ENCODE measurements around the gene DOHH. TPM values are rescaled to one million over a fixed set of nuclear protein-coding genes. Genes with fewer than 3 reads are reported as not detected.

Gene DOHH
- total RNA-seq, 3 donors from 2014 or later, result 11.6 to 13.4 (median 12.2) TPM

GRCh38 chr19:3522421-3523360 lies 22.2 kb upstream of the DOHH start:
- no peak overlapping the region for H3K4me3 ChIP-seq
- no peaks in the 10 kb centered on the region for H3K9me3 ChIP-seq
- intact Hi-C loops (cut with DNase I; ENCODE audit: low total_unique reads), result no loop called here
- no peak for DNase-seq (ENCODE audit: low spot score in 2 of 2)
- TF ChIP-seq, protein P1, sequence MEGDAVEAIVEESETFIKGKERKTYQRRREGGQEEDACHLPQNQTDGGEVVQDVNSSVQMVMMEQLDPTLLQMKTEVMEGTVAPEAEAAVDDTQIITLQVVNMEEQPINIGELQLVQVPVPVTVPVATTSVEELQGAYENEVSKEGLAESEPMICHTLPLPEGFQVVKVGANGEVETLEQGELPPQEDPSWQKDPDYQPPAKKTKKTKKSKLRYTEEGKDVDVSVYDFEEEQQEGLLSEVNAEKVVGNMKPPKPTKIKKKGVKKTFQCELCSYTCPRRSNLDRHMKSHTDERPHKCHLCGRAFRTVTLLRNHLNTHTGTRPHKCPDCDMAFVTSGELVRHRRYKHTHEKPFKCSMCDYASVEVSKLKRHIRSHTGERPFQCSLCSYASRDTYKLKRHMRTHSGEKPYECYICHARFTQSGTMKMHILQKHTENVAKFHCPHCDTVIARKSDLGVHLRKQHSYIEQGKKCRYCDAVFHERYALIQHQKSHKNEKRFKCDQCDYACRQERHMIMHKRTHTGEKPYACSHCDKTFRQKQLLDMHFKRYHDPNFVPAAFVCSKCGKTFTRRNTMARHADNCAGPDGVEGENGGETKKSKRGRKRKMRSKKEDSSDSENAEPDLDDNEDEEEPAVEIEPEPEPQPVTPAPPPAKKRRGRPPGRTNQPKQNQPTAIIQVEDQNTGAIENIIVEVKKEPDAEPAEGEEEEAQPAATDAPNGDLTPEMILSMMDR (IDR thresholded peaks at IDR 0.05), result no peak
- TF ChIP-seq POLR2AphosphoS5 (IDR thresholded peaks at IDR 0.05) (no peak), POLR2A (IDR thresholded peaks at IDR 0.05) (no peak)
- peaks cover 4% of the 10 kb centered on the region for H3K36me3 ChIP-seq
- no peaks in the 10 kb centered on the region for H3K4me1 ChIP-seq
- H3K27ac ChIP-seq, result no peak overlapping the region
- H3K27me3 ChIP-seq, result no peaks in the 10 kb centered on the region

DNA sequence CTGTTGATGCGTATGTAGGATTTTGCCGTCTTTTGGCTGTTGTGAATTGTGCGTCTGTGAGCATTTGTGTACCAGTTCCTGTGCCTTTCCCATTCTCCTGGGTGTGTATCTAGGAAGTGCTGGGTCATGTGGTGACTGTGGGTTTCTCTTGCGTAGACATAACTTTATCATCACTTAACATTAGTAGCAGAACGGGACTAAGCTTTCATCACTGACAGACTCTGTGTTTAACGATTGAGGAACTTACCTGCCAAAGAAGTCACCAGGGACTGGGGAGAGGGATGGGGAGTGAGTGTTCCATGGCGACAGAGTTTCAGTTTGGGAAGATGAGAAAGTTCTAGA lies 20.6 kb upstream of the DOHH start:
- no peak overlapping the region for H3K4me3 ChIP-seq
- H3K27me3 ChIP-seq, result no peaks in the 10 kb centered on the region
- H3K9me3 ChIP-seq, result no peaks in the 10 kb centered on the region
- DNase-seq (ENCODE audit: low spot score in 2 of 2), result no peak
- H3K27ac ChIP-seq, result peak overlapping the region; percentile 55 to 69
- peaks cover 4 to 7% of the 10 kb centered on the region in 2 donors for H3K4me1 ChIP-seq
- no peaks in the 10 kb centered on the region for H3K36me3 ChIP-seq
- TF ChIP-seq POLR2AphosphoS5 (IDR thresholded peaks at IDR 0.05) (peak in 1 of 3 donors; percentile 15), POLR2A (IDR thresholded peaks at IDR 0.05) (no peak)
- intact Hi-C loops (cut with DNase I; ENCODE audit: low total_unique reads), result no loop called here

GRCh38 chr19:3520166-3521103 lies 20.0 kb upstream of the DOHH start:
- Histone ChIP-seq H3K4me1 (peaks cover 4 to 7% of the 10 kb centered on the region in 2 donors), H3K27me3 (no peaks in the 10 kb centered on the region), H3K27ac (peak overlapping the region; percentile 55 to 69), H3K36me3 (no peaks in the 10 kb centered on the region), H3K9me3 (no peaks in the 10 kb centered on the region), H3K4me3 (no peak overlapping the region)
- TF ChIP-seq, protein P1 (IDR thresholded peaks at IDR 0.05), result peak in 2 of 3 donors; percentile 21 to 28
- TF ChIP-seq POLR2A (IDR thresholded peaks at IDR 0.05), result no peak
- intact Hi-C loops (cut with DNase I; ENCODE audit: low total_unique reads), result no loop called here
- DNase-seq (ENCODE audit: low spot score in 2 of 2), result peak; percentile 76 to 78

GRCh38 chr19:3519126-3519525 lies 18.7 kb upstream of the DOHH start:
- Histone ChIP-seq H3K27ac (no peak overlapping the region), H3K36me3 (no peaks in the 10 kb centered on the region), H3K4me3 (no peak overlapping the region), H3K27me3 (no peaks in the 10 kb centered on the region), H3K4me1 (peaks cover 4 to 7% of the 10 kb centered on the region in 2 donors), H3K9me3 (no peaks in the 10 kb centered on the region)
- TF ChIP-seq POLR2A (IDR thresholded peaks at IDR 0.05), result no peak
- TF ChIP-seq, protein P1 (IDR thresholded peaks at IDR 0.05), result no peak
- TF ChIP-seq POLR2AphosphoS5 (IDR thresholded peaks at IDR 0.05), result no peak
- DNase-seq (ENCODE audit: low spot score in 2 of 2), result no peak
- intact Hi-C loops (cut with DNase I; ENCODE audit: low total_unique reads), result no loop called here

- Histone ChIP-seq H3K36me3 (no peaks in the 10 kb centered on the region), H3K27ac (no peak overlapping the region), H3K4me1 (peaks cover 4 to 7% of the 10 kb centered on the region in 2 donors), H3K27me3 (no peaks in the 10 kb centered on the region), H3K4me3 (no peak overlapping the region), H3K9me3 (no peaks in the 10 kb centered on the region)
- TF ChIP-seq POLR2AphosphoS5 (IDR thresholded peaks at IDR 0.05) (no peak), POLR2A (IDR thresholded peaks at IDR 0.05) (no peak)
- TF ChIP-seq, protein P1 (IDR thresholded peaks at IDR 0.05), result no peak
- DNase-seq (ENCODE audit: low spot score in 2 of 2), result no peak
- intact Hi-C loops (cut with DNase I; ENCODE audit: low total_unique reads), result no loop called here
These were observed 18.2 kb upstream of the DOHH start for GRCh38 chr19:3518659-3519058.
